ENCODE measurements around the gene ESR1.
"Not testable (repeated sequence)": the region's sequence is repeated elsewhere in the genome, so short reads cannot be mapped to it uniquely, and the experiment has no call there.

Gene ESR1

DNA sequence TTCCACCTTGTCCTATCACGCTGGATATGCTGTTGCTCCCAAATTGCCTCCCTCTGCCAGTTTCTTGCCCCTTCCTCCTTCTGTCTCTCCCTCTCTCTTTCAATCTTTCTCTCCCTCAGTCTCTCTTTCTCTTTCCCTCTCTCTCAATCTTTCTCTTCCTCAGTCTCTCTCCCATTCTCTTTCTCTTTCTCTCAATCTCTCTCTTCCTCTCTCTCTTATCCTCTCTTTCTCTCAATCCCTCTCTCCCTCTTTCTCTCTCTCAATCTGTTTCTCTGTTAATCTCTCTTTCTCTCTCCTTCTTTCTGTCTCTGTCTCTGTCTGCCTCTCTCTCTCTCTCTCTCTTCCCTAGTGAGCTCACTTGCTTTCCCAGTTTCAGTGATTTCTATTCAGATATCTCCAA is 245.8 kb downstream of the ESR1 start:
- DNase-seq (ENCODE audit: low read depth): no peak

DNA sequence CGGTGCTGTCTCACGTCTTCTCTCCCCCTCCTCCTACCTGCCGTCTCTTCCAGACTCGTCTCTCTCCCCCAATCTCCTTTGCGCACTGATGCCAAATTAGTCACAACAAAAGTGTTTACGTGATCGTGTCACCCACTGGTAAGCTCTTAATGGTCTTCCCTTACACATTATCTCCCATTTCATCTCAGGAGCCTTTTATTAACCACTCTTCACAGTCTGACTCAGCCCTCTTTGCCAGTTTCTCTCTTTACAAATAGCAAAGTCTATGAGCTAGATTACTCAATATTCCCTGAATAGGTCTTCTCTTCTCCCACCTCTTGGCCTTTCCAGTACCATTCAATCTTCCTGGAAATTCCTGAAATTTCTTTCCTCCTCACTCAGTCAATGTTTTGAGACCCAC is 247.0 kb downstream of the ESR1 start:
- DNase-seq (ENCODE audit: low read depth): no peak

DNA sequence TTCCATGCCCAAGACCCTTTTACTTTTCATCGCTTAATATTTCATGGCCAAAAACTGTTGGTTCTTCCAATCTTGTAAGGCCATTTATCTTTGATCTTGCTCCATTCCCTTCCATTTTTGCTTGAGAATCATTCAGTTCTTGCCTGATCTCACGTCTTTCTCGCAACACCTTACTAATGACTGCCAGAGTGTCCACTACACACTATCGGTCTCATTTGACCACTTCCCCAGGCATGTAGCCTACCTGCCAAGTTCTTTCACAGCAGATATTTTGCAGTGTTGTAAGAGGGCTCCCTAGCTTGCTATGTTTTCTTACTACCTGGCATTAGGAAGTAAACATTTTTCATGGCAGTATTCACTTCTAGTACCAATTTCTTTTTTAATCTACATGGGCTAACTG is 248.0 kb downstream of the ESR1 start:
- no peak for DNase-seq (ENCODE audit: low read depth)

GRCh38 chr6:152057832-152058498 is 250.5 kb downstream of the ESR1 start:
- DNase-seq (ENCODE audit: low read depth): no peak

- no peak for DNase-seq (ENCODE audit: low read depth)
Measured at GRCh38 chr6:152059909-152060308, 252.4 kb downstream of the ESR1 start.

GRCh38 chr6:152062476-152062875 is 255.0 kb downstream of the ESR1 start:
- DNase-seq (ENCODE audit: low read depth): no peak

- DNase-seq (ENCODE audit: low read depth): no peak
Measured at GRCh38 chr6:152063170-152063921, 255.9 kb downstream of the ESR1 start.

GRCh38 chr6:152068622-152069261 is 261.3 kb downstream of the ESR1 start:
- DNase-seq (ENCODE audit: low read depth): no peak

GRCh38 chr6:152070556-152070955 is 263.1 kb downstream of the ESR1 start:
- no peak for DNase-seq (ENCODE audit: low read depth)

DNA sequence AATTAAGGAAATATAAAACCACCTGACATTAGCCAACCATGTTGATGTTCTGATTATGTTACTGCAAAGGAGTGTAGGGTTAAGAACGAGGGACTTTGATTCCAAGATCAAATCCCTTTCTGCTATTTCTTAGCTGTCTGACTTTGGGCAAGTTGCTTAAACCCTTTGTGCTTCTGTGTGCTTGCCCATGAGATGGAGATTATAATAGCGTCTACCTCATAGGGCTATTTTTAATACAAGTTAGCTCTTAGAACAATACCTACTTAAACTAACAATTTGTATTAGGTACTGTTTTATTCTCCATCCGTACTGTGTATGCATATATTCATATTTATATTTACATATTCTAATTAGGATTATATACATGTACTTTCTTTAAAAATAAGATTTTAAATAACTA is 263.8 kb downstream of the ESR1 start:
- no peak for DNase-seq (ENCODE audit: low read depth)

- no peak for DNase-seq (ENCODE audit: low read depth)
Measured at GRCh38 chr6:152071843-152072242, 264.4 kb downstream of the ESR1 start.

GRCh38 chr6:152076242-152076641 is 268.8 kb downstream of the ESR1 start:
- DNase-seq (ENCODE audit: low read depth): not testable (repeated sequence)

- no peak for DNase-seq (ENCODE audit: low read depth)
Measured at GRCh38 chr6:152078001-152078400, 270.5 kb downstream of the ESR1 start.

GRCh38 chr6:152078804-152079203 is 271.3 kb downstream of the ESR1 start:
- no peak for DNase-seq (ENCODE audit: low read depth)

DNA sequence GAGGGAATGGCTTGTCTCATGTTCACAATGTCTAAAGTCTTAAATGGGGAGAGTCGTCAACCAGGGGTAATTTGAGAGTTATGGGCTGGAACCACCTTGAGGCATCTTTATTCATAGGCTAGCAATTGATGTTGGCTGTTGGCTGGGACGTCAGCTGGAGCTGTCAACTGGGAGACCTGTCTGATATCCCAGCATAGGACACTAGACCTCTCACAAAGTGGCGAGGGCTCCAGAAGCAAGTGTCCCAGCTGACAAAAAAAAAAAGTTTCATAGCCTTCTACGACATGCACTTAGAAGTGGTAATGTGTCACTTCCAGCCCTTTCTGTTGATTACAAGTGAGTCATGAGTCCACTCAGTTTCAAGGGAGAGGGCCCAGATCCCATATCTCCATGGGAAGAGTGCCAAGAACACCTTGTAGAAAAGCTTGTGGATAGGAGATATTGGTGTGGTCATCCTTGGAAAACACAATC is 278.0 kb downstream of the ESR1 start:
- DNase-seq (ENCODE audit: low read depth): no peak

GRCh38 chr6:152086223-152086873 is 278.9 kb downstream of the ESR1 start:
- no peak for DNase-seq (ENCODE audit: low read depth)

DNA sequence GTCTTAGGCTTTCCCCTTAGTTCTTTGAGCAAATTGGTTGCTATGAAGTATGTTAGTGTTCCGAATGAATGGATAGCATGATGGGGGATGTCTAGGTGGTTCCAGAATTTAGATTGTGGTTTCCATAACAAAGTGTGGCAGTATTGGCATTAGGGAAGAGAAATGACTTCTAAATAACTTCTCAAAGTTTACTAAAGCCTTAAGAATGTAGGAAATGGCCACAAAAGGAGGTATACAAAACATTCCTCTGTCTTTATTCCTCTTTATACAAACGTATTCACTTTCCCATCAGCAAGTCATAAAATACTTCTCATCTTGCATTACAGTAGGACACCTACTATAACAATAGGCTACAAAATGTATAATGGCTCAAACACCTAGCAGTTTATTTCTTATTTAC is 279.6 kb downstream of the ESR1 start:
- no peak for DNase-seq (ENCODE audit: low read depth)

- DNase-seq (ENCODE audit: low read depth): no peak
Measured at GRCh38 chr6:152087701-152088100, 280.2 kb downstream of the ESR1 start.

- no peak for DNase-seq (ENCODE audit: low read depth)
Measured at GRCh38 chr6:152089992-152090391, 282.5 kb downstream of the ESR1 start.

GRCh38 chr6:152091201-152091600 is 283.7 kb downstream of the ESR1 start:
- DNase-seq (ENCODE audit: low read depth): no peak

- no peak for DNase-seq (ENCODE audit: low read depth)
Measured at GRCh38 chr6:152091851-152092341, 284.4 kb downstream of the ESR1 start.

DNA sequence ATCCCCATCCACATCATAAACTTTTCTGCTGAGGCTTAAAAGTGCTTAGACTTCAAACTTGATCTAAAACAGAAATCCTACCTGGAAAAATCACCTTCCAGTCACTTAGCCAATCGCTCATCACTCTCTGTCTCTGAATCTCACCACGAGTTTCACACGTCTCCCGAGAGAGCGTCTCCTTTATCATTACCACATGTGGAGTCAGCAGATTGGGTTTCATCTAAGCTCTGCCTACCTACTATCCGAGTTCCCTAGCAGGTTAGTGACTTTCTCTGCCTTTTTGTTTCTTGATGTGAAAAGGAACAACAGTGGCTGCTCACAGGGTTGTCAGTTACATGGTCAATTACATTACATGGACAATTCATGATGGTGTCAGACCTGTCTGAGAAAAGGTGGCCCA is 286.2 kb downstream of the ESR1 start:
- DNase-seq (ENCODE audit: low read depth): no peak

All from stimulated activated CD8-positive, alpha-beta memory T cell treated with anti-CD3 and anti-CD28 coated beads, Interleukin-4, amount 100 ng/mL, for 24 hours (primary cell).